ENCODE measurements around the gene KIAA1755. TPM values are rescaled to one million over a fixed set of nuclear protein-coding genes. Genes with fewer than 3 reads are reported as not detected.

KIAA1755 gene, protein sequence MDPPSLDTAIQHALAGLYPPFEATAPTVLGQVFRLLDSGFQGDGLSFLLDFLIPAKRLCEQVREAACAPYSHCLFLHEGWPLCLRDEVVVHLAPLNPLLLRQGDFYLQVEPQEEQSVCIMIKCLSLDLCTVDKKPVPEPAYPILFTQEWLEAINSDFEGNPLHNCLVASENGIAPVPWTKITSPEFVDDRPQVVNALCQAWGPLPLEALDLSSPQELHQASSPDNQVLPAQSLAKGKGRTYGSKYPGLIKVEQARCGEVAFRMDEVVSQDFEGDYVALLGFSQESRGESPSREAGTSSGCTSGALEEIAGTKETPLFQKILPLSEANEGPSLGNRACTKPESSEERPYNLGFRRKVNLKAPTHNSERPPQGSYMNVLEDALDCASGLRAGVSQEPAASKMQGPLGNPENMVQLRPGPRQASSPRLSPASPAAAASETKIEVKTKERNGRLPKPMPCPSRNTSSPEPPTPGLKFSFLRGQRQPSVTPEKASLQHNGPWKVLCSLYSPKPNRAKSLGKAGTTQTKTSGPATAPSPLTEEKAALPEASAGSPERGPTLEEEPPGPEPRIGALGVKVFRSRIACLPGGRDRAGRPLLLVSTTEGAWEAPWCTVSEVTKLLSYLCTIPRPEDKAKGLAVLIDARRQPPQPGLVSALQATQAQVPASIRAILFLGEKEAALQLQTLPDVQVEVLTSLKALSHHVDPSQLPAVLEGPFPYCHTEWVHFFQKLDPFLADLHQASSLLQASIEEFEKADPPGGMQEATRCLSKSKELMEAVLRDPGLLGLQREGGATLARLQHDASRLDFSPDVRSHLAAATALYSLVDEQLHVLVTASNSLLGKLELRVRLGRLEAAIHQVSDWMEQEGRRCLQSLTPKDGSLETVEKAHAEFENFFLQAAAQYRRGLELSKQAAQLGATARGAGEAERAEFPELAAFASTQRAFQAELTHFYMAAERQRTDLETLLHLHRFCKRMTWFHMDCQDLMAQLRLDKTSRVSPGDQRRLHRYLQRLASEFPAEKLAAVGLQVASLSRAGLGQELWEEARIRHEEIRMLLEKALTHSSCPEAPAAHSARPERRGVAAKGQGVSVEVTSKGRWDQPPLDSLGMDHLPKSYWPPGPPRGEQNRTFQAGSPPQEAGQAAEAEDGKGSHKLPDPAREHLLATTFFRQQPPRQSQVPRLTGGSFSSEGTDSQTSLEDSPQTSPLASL
- total RNA-seq: 1 to 10 TPM; 2.7 to 7.7 (median 5.2) TPM
- 1 to 10 TPM; 2.9 to 6.2 TPM for polyA plus RNA-seq
- long read RNA-seq, donor 1, partial matches to known transcripts: 1 of 2 reads
- long read RNA-seq, donor 1, other reads (novel, unspliced or antisense): 1 of 2 reads
- long read RNA-seq, donor 2, partial matches to known transcripts: 4 of 10 reads
- long read RNA-seq, donor 2, other reads (novel, unspliced or antisense): 5 of 10 reads
- long read RNA-seq, donor 3, partial matches to known transcripts: 3 of 7 reads
- long read RNA-seq, donor 3, other reads (novel, unspliced or antisense): 4 of 7 reads

DNA sequence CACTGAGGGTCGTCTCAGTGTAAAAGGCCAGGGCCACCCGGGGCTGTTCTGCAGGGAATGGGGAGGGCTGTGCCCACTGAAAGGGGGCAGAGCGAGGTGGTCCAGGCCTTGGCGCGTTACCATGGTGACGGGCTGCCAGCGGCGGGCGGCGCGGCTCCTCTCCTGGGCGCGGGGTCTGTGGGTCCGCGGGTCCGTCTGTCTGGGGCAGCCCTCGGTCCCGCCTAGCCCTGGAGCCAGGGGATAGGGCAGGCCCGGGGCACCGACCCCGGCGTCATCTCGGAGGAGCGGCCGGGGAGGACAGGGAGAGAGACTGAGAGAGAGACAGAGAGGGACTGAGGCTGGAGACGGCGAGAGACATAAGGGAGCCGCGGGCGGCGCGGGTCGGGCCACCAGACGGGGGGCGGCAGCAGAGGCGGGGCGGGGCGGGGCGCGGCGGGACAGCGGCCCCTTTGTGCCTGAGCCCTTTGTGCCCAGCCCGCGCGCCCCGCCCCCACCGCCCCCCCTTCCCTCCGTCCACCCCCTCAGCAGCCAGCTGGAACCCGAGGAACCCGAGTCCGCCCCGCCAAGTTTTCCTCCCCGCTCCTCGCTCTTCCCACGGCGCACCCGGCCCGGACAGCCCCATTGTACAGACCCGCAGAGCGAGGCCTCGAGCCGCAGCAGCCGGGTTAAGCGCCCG, at the start of gene KIAA1755:
KIAA1755 (minus strand) TSS at position 358 of the 676 bp plus-strand sequence; CDS start at position 123, 235 bp downstream.
- Histone ChIP-seq H3K4me3 (peak within 1 kb of the TSS; percentile 22 to 62 (median 56)), H3K4me1 (peaks cover 0 to 16% (median 4%) of the 10 kb centered on the region in 9 donors), H3K36me3 (no peaks in the 10 kb centered on the region), H3K9me3 (peaks cover 0 to 3% (median 0%) of the 10 kb centered on the region in 11 donors), H3K27ac (peak within 1 kb of the TSS; percentile 65 to 91 (median 82)), H3K27me3 (peaks cover 0 to 39% (median 27%) of the 10 kb centered on the region in 7 donors)
- ATAC-seq (peak; percentile 25 to 88 (median 74)), DNase-seq (peak; percentile 36 to 63)
- TF ChIP-seq, protein P1, sequence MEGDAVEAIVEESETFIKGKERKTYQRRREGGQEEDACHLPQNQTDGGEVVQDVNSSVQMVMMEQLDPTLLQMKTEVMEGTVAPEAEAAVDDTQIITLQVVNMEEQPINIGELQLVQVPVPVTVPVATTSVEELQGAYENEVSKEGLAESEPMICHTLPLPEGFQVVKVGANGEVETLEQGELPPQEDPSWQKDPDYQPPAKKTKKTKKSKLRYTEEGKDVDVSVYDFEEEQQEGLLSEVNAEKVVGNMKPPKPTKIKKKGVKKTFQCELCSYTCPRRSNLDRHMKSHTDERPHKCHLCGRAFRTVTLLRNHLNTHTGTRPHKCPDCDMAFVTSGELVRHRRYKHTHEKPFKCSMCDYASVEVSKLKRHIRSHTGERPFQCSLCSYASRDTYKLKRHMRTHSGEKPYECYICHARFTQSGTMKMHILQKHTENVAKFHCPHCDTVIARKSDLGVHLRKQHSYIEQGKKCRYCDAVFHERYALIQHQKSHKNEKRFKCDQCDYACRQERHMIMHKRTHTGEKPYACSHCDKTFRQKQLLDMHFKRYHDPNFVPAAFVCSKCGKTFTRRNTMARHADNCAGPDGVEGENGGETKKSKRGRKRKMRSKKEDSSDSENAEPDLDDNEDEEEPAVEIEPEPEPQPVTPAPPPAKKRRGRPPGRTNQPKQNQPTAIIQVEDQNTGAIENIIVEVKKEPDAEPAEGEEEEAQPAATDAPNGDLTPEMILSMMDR (IDR thresholded peaks at IDR 0.05): no peak
- intact Hi-C loops (cut with DNase I): no loop called here
- whole genome bisulfite sequencing, 2 donors: 4 to 5% methylated on average over 37 to 63 of the region's 65 CpGs

DNA sequence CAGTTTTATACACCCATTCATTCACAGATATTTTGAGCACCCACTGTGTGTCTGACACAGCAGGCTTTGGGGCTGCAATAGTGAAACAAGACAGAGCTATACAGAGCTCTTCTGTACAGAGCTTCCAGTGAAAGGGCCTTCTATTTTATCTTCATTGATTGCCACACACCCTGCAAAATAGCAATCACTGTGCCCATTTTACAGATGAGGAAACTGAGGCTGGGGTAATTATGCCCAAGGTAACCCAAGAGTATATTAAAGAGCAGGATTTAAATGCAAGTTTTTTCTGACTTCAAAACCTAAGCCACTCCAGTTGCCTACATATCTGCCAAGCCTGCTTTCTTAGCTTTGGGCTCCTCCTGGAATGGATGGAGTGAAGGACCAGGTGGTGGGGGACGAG, 47.9 kb upstream of the KIAA1755 start:
- peaks cover 0 to 6% (median 0%) of the 10 kb centered on the region in 11 donors for H3K9me3 ChIP-seq
- intact Hi-C loops (cut with DNase I): loop anchor here in 2 of 10 donors (5.0 kb wide), 2 partner anchors 76 to 81 kb away; no protein-coding TSS in a partner anchor
- 53 to 93% methylated on average over 1 of the region's 1 CpG for WGBS, 2 donors
- no peak overlapping the region for H3K4me3 ChIP-seq
- H3K27ac ChIP-seq: no peak overlapping the region
- no peak for ATAC-seq
- peaks cover 0 to 41% (median 11%) of the 10 kb centered on the region in 7 donors for H3K27me3 ChIP-seq
- no peak for DNase-seq
- TF ChIP-seq, protein P1 (IDR thresholded peaks at IDR 0.05): no peak
- peaks cover 0 to 25% (median 0%) of the 10 kb centered on the region in 9 donors for H3K4me1 ChIP-seq
- H3K36me3 ChIP-seq: no peaks in the 10 kb centered on the region

DNA sequence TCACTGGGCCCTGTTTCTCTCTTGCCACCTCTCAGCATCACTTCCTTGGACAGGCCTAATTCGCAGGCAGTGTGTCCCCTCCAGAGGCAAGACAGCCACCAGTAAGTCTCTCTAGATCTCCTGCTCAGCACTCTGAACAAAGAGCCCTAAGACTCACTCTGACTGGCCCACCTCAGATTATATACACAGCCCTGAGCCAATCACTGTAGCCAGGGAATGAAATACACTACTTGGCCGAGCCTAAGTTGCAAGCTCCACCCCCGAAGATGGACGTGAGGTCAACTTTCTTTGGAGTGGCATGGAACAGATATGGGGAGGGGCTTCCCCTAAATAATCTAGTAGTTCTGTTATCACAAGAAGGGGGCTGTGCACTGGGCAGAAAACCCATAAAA, 47.5 kb upstream of the KIAA1755 start:
- TF ChIP-seq, protein P1 (IDR thresholded peaks at IDR 0.05): no peak
- DNase-seq: no peak
- 55% methylated on average over 4 of the region's 4 CpGs for WGBS, 2 donors
- H3K9me3 ChIP-seq: peaks cover 0 to 6% (median 0%) of the 10 kb centered on the region in 11 donors
- no peak overlapping the region for H3K4me3 ChIP-seq
- no peak for ATAC-seq
- intact Hi-C loops (cut with DNase I): loop anchor here in 2 of 10 donors (5.0 kb wide), 2 partner anchors 76 to 81 kb away; no protein-coding TSS in a partner anchor
- peaks cover 0 to 29% (median 0%) of the 10 kb centered on the region in 9 donors for H3K4me1 ChIP-seq
- no peak overlapping the region for H3K27ac ChIP-seq
- no peaks in the 10 kb centered on the region for H3K36me3 ChIP-seq
- peaks cover 0 to 45% (median 11%) of the 10 kb centered on the region in 7 donors for H3K27me3 ChIP-seq

Measured in heart right ventricle (tissue), 16 donors.